NCI-H748 (cell line): ENCODE measurements around the gene FRK.

ENCODE experiments used
- DNase-seq: peaks from one replicate; lab custom pipeline; 2025; ENCODE audit not compliant: unreplicated experiment; lab: John Stamatoyannopoulos, UW

Gene FRK

DNA sequence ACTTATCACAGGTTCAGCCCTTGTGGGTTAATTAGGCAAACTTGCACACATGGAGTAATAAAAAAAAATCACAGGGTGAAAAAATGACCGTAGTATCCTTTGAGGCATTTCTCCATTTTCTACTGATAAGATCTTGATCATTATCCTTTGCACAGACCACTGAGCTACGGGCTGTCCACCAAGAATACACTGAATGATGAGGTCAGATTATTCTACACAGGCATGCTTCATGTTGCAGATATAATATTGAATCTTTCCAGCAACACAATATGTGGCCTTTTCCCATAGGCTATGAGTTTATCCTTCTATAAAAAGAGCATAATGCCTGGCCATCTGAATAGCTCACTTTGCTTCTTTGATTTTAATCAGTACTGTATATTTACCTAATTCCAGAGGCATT is 168.9 kb downstream of the FRK start:
- no peak for DNase-seq

DNA sequence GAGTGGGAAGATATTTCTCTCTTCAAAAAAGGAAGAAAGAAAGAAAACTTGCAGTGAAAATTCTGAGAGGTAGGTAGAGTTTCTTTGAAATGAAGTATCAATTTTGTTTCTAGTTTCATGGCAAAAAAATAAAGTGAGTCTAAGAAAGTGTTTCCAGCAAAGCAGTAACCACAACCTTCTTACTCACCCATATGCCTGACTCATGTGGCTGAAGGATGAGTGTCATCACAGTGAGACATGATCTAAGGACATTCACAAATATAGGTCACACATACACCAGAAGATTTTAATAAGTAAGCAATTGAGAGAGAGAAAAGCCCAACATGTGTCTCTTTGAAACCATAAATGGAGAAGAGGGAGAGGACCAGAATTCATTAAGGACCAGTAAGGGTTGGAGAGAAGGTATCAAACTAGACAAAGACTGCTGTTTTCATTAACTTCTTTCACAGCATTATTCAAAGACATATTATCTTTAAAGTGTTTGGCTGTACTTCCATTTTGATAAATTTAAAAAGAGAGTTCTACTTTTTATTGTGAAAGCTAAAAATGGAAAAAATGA is 169.5 kb downstream of the FRK start:
- no peak for DNase-seq

DNA sequence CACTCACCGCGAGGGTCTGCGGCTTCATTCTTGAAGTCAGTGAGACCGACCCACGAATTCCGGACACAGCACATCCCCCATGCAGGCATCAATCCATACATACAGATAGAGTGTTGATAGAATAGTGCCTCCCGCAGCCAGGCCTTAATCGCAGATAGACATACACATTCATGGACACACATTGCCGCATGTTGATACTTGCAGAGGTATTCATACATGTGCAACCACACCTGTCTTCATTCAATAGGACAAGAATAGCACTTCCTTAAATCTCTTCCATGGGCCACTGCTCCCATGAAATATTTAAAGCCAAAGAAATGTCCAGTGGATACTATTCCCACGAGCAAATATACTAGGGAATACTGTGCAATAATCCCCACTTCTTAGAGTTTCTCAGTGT is 170.5 kb downstream of the FRK start:
- no peak for DNase-seq

DNA sequence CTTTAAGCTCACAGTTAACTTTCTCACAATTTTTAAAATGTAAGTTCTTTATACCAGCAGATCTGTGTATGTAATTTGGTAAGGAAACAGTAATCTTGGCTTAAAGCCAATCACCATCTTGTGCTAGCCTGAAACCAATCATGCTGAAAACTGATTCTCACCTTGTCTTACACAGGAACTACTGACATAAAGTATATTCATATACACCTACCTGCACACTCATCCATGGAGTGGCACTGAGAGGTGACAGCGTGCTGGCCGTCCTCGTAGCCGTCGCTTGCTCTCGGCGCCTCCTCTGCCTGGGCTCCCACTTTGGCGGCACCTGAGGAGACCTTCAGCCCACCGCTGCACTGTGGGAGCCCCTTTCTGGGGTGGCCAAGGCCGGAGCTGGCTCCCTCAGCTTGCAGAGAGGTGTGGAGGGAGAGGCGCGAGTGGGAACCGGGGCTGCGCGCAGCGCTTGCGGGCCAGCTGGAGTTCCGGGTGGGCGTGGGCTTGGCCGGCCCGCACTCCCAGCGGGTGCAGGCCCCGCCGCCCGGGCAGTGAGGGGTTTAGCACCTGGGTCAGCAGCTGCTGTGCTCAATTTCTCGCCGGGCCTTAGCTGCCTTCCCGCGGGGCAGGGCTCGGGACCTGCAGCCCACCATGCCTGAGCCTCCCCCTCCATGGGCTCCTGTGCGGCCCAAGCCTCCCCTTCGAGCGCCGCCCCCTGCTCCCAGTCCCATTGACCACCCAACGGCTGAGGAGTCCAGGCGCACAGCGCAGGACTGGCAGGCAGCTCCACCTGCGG is 171.8 kb downstream of the FRK start:
- peak; percentile 88 for DNase-seq

DNA sequence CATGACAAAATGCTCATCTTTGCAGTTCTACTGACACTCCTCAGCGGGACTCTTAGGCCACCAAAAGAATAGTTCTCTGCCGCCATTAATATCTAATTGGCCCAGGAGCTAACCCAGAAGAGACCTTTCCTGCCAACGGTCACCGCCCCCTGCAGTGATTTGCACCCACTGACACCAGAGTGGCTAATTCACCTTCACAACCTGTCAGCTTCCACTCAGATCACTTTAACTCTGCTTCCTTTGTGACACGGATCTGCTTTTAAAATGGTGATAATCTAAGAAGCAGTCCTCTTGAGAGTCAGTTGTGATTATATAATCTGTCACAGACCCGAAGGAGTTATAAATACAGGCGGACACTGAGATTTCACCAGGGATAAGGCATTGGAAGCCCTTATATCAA is 172.8 kb downstream of the FRK start:
- peak; percentile 70 for DNase-seq

DNA sequence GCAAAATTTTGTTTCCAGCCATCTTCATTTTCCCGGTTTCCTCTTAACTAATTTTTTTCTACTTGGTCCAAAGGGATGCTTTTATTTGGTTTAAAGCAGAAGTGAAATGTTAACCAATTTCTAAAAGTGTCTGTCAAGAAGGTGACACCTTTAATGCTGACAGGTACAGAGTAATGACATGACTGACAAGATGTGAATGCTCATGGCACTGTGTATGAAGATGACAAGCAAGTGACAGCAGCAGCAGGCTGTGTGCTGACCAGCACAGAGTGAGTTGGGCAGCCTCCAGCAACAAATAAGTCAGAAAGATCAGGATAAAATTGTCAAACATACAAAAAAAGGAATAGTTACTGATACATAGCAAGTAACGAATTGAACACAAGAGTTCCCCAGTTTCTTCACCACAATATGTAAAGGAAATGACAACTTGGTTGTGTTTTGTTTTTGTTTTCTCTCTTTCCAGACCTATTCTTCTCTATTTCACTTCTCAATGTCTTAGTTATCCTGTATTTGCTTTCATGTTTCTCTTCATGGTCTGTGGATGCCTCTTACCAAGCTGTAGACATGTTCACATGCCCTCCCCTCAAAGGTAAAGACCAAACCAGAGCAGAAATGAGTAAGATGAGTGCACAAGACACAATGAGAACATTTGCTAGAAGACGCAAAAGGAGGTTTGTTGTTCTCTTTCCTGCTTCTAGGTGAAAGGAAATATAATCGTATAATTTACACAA is 174.9 kb downstream of the FRK start:
- no peak for DNase-seq

DNA sequence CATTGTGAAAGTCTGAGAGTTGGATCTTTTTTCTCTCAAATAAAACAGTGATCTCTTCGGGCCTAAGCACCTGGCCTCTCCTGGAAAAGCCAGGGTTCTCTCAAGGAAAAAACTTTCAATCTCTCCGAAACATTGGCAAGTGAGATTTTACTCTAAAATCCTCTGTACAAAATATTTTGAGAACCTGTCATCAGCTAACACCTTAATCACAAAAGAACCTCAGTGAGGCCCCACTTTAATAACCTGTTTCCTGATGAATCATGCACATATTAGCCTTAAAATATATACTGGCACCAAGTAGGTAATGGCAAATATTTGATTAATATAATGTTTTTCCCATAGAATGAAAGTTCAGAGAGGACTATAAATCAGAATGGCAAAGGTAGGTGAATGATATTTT is 177.9 kb downstream of the FRK start:
- DNase-seq: no peak

DNA sequence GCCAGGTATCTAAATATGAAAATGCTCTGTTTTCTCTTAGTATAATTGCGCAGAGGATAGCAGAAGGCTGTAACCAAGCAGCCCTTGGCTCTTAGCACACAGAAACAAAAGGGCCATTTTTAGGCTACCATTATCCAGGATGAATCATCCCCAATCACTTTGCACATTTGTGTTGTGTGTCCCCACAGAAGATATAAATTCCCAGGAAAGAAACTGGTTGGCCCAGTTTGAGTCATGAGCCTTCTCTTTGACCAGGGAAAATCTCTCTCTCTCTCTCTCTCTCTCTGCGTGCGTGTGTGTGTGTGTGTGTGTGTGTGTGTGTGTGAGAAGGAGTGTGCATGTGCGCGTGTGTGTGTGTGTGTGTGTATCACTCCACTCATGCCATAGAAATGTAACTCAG is 178.5 kb downstream of the FRK start:
- peak; percentile 64 for DNase-seq
